RWPE1 (cell line): ENCODE data around the gene FAM219B.
A peak's percentile ranks its signal among the peaks of the same experiment; 100 is the strongest.
"Not testable (repeated sequence)": the region's sequence is repeated elsewhere in the genome, so short reads cannot be mapped to it uniquely, and the experiment has no call there.

ENCODE experiments used
- CTCF ChIA-PET: fragments of 350-600 bp; sonication (Branson Sonifier 250); formaldehyde crosslinking; extraction: SDS; loops from one replicate; lab custom pipeline; 2021; lab: Yijun Ruan, JAX
- POLR2A ChIA-PET: fragments of 400-600 bp; formaldehyde crosslinking; extraction: SDS; loops from one replicate; lab custom pipeline; 2020; ENCODE audit warnings: antibody characterized with exemption; ENCODE audit not compliant: low non-redundant PET; lab: Yijun Ruan, JAX
- DNase-seq: peaks from one replicate; pipeline ENCODE4 v3.0.0; 2012; ENCODE audit warnings: low spot score
- H3K27ac ChIP-seq: fragments of 450-650 bp; 2 replicates; pipeline ENCODE4 v1.5.1; 2017
- TF ChIP-seq, protein P1 (sequence below): fragments of 450-650 bp; conservative IDR thresholded peaks from 2 replicates; pipeline ENCODE4 v1.5.1; 2017; ENCODE audit warnings: low read depth, mild to moderate bottlenecking

The FAM219B gene

DNA sequence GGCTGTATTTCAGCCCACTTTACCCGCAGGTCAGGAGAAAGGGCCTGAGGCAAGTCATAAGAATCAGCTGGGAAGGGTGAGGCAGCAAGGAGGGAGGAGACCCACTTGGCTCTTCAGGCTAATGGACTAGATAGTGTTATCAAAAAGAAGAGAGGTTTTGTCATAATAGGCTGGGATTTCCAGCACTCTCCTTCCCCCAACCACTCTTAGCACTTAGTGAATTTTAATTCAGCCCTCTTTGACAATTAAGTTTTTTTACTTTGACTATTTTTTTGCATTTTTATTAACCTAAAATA is 16.0 kb downstream of the FAM219B start:
- POLR2A ChIA-PET: no interaction called here
- peak overlapping the region; percentile 71 for H3K27ac ChIP-seq
- peak; percentile 22 for DNase-seq
- CTCF ChIA-PET: interaction anchor here (0.6 kb wide), 1 partner anchor 83 kb away, joined by 4 read pairs; no protein-coding TSS in a partner anchor
- TF ChIP-seq, protein P1, sequence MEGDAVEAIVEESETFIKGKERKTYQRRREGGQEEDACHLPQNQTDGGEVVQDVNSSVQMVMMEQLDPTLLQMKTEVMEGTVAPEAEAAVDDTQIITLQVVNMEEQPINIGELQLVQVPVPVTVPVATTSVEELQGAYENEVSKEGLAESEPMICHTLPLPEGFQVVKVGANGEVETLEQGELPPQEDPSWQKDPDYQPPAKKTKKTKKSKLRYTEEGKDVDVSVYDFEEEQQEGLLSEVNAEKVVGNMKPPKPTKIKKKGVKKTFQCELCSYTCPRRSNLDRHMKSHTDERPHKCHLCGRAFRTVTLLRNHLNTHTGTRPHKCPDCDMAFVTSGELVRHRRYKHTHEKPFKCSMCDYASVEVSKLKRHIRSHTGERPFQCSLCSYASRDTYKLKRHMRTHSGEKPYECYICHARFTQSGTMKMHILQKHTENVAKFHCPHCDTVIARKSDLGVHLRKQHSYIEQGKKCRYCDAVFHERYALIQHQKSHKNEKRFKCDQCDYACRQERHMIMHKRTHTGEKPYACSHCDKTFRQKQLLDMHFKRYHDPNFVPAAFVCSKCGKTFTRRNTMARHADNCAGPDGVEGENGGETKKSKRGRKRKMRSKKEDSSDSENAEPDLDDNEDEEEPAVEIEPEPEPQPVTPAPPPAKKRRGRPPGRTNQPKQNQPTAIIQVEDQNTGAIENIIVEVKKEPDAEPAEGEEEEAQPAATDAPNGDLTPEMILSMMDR: no peak

DNA sequence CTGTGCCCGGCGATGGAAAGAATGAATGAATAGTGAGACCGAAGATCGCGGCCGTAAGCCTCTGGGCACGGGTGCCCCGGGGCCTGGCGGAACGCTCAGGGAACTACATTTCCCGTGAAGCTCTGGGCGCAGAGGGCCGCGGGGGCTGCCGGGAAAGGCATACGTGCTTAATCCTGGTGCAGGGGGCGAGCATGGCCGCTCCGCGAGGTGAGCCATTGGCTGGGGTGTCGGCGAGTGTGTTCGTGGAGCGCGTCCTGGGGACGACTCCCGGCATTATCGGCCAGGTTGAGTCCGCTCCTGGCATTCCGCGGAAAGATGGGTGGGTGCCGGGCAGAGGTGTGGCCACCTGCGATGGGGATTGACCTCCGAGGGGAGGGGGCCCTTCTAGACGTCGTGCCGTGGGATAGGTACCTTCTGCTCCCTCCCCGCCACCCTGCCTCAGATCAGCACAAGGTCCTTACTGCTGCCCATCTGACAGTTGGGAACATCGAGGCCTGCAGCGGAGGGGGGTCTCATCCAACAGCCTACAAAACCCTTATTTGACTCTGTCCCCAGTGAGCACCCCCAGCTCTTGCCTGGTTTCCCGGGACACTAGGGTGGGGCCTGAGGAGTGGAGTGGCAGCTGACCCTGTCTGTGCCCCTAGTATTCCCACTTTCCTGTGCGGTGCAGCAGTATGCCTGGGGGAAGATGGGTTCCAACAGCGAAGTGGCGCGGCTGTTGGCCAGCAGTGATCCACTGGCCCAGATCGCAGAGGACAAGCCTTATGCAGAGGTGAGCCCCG is 16.6 kb downstream of the FAM219B start, which contains the start of gene MPI:
Gene MPI, plus strand, starts transcription at position 160 of the 782 bp plus-strand sequence. Its CDS starts 32 bp downstream, at position 192.
- DNase-seq: peak; percentile 94
- POLR2A ChIA-PET: no interaction called here
- TF ChIP-seq, protein P1: no peak
- CTCF ChIA-PET: interaction anchor here (0.6 to 1.5 kb wide), 4 partner anchors 11 to 119 kb away, joined by 3 to 5 read pairs (median 4); no protein-coding TSS in a partner anchor
- H3K27ac ChIP-seq: peak within 1 kb of the TSS; percentile 71

DNA sequence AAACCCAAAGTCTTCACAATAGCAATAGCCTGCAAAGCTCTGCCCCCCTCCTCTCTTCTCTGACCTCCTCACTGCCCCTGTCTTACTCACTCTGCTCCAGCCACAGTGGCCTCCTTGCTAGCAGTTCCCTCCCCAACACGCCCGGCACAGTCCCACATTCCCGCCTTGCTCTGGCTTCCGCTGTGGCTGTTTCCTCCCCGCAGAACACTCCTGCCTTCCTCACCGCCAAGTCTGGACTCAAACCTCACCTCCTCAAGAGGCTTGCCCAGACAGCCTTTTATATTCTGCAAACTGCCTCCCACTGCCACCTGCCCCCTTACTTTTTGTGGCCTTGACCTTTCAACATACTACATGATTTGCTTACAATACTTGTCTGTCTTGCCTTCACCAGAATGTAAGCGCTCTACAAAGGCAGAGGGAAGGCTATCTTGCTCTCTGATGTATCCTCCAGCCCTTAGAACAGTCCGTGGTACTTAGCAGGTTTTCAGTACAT is 17.2 kb downstream of the FAM219B start:
- ChIA-PET CTCF (interaction anchor here (0.6 to 1.5 kb wide), 4 partner anchors 12 to 118 kb away, joined by 3 to 5 read pairs (median 4); no protein-coding TSS in a partner anchor), POLR2A (no interaction called here)
- TF ChIP-seq, protein P1: no peak
- DNase-seq: no peak
- H3K27ac ChIP-seq: peak overlapping the region; percentile 71

DNA sequence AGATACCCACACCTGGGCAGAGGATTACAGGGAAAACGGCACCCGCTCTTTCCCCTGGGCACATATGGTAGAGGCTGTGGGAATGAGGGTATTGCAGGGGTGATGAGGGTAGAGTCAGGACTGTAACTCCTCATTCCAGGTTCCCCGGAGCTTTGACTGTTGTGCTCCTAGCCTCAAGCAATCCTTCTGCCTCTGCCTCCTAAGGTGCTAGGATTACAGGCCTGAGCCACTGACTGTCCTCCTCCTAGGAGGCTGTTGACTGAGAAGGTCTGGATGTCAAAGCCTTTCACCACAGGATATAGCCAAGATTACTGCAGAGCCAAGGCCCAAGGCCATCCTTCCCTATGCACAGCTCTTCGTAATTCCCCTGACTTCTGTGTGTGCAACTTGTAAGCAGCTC is 17.9 kb downstream of the FAM219B start:
- no peak for DNase-seq

DNA sequence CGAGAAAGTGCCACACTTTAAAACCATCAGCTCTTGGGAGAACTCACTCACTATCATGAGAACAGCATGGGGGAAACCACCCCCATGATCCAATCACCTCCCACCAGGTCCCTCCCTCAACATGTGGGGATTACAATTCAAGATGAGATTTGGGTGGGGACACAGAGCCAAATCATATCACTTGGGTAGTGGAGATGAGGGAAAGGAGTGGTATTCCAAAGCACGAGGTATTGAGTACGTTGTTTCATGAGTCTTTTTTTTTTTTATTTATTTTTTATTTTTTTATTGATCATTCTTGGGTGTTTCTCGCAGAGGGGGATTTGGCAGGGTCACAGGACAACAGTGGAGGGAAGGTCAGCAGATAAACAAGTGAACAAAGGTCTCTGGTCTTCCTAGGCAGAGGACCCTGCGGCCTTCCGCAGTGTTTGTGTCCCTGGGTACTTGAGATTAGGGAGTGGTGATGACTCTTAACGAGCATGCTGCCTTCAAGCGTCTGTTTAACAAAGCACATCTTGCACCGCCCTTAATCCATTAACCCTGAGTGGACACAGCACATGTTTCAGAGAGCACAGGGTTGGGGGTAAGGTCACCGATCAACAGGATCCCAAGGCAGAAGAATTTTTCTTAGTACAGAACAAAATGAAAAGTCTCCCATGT is 19.0 kb downstream of the FAM219B start:
- POLR2A ChIA-PET, H3K27ac ChIP-seq, DNase-seq: not testable (repeated sequence)
- CTCF ChIA-PET: interaction anchor here (1.0 kb wide), 2 partner anchors 13 to 14 kb away, joined by 3 read pairs; no protein-coding TSS in a partner anchor

More for the DNA sequence above, 17.9 kb downstream of the FAM219B start:
- POLR2A ChIA-PET: no interaction called here
- peak overlapping the region; percentile 71; the same call in 1 of the 2 replicates for H3K27ac ChIP-seq
- CTCF ChIA-PET: interaction anchor here (0.6 to 1.5 kb wide), 4 partner anchors 13 to 118 kb away, joined by 3 to 4 read pairs (median 3); no protein-coding TSS in a partner anchor
- TF ChIP-seq, protein P1: no peak

DNA sequence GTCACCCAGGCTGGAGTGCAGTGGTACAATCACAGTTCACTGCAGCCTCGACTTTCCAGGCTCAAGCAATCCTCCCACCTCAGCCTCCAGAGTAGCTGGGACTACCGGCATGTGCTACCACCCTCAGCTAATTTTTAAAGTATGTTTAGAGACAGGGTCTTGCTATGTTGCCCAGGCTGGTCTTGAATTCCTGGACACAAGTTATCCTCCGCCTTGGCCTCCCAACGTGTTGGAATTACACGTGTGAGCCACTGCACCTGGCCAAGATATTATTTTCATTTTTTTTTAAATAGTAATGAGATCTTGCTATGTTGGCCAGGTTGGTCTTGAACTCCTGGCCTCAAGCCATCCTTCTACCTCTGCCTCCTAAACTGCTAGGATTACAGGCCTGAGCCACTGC is 21.2 kb downstream of the FAM219B start:
- CTCF ChIA-PET: interaction anchor here (0.6 kb wide), 1 partner anchor 39 kb away, joined by 3 read pairs; no protein-coding TSS in a partner anchor
- no peak overlapping the region for H3K27ac ChIP-seq
- POLR2A ChIA-PET: no interaction called here
- no peak for DNase-seq
- TF ChIP-seq, protein P1: no peak
